Retina (tissue), 1 donor: ENCODE results near the gene PEX3.
A peak's percentile ranks its signal among the peaks of the same experiment; 100 is the strongest.
"Not testable (repeated sequence)": the region's sequence is repeated elsewhere in the genome, so short reads cannot be mapped to it uniquely, and the experiment has no call there.

ENCODE experiments used
- DNase-seq: peaks from one replicate; pipeline ENCODE4 v3.0.0-alpha.2; 2016

PEX3 gene

GRCh38 chr6:143507358-143508145, 56.9 kb downstream of the PEX3 start:
- no peak for DNase-seq

- not testable (repeated sequence) for DNase-seq
Observed at GRCh38 chr6:143510326-143510725, 59.7 kb downstream of the PEX3 start.

- peak; percentile 94 for DNase-seq
Observed at GRCh38 chr6:143510991-143511891, 60.6 kb downstream of the PEX3 start, which contains the start of gene FUCA2. Gene FUCA2 (minus strand): TSS chr6:143511720. CDS start chr6:143511634, 86 bp downstream.

- DNase-seq = no peak
Observed at GRCh38 chr6:143513410-143513809, 62.8 kb downstream of the PEX3 start.

DNA sequence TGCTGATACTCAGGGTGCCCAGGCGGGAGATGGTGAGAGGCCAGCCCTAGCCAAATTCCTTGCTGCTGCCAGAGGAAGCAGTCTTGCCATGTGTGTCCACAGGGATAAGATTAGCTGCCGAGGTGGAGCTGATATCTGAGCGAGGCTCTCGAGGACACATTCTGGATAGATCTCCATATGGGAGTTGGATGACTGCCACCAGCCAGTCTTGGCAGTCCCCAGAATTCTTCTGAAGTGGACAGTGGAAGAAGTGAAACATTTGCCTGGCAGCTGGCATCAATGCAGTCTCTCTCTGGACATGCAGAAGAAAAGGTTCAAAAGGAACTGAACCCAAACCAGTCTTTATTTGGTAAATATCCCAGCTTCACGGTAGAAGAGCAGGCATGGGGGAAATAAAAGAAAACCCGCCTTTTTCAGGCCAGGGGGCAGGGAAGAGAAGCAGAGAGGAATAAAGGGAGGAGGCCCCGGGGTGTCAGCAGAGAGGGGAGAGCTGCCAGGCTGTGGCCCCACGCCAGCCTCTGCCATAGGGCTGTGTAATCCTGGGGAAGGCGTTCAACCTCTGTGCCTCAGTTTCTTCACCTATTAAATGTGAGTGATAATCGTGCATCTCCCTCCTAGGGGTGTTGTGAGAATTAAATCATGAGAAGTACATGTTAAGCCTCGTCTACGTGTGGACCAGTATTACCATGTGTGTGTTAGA, 64.6 kb downstream of the PEX3 start:
- no peak for DNase-seq

GRCh38 chr6:143515766-143516355, 65.3 kb downstream of the PEX3 start:
- no peak for DNase-seq

DNA sequence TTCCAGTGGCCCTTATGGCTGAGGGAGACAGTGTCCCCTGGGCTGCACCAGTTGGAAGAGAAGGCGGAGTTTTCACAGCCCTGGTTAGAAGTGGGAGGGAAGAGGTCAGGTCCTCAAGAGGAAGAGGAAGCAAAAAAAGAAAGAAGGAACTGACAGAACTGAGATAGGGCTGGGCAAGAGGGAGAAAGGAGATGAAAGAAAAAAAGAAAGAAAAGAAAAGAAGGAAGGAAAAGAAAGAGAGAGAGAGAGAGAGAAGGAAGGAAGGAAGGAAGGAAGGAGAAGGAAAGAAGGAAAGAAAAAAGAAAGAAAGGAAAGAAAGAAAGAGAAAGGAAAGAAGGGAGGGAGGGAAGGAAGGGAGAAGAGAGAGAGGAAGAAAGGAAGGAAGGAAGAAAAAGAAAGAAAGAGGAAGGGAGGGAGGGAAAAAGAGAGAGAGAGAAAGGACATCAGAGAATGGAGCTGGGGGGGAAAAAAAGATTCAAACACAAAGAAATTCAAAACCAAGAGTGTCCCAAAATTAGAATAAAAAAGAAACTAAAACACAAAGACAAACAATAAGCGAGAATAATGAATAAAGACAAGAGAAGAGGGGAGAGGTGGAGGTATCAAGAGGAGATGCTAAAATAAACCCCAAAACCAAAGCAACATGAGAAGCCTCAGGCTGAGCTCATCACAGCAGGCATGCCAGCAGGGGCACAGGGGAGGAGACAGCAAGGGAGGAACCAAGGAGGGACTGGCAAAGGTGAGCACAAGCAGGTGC, 66.3 kb downstream of the PEX3 start:
- no peak for DNase-seq

DNA sequence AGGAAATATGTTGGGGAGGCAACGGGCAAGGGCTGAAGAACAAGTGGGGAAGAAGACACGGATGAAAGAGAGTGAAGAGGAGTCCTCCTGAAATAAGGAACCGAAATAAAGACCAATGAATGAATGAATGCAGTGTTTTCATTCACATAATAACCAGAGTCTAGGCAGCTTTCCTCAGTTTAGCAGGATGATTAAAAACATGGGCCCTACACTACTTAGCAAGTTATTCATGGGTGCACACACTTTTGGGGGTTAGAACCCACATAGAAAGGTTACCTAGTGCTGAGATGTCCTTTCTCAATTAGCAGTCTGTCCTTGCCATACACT, 66.8 kb downstream of the PEX3 start:
- DNase-seq = no peak

DNA sequence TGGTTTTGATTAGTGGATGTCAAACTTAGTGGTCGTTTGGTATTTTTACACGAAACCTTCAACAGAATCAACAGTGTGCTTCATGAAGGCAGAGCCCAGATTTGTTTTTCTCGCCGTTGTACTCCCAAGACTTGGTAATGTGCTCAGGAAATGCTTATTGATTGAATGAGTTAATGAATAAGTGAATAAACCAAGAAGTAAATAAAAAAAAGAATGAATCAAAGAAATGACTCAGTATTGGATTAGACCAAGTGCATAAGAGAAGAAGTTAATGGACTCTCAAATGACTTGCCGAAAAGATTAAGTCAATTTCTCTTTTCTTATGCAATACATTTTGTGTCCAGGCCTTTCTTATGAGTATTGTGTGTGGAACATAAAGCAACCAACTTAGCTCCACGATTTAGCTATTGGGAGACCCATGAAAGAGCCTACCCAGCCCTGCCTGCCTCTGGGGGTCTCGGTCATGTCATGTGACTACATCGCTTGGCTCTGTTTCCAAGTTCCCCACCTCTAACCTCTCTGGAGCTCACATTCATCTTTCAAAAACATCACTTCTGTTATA, 71.5 kb downstream of the PEX3 start:
- no peak for DNase-seq

DNA sequence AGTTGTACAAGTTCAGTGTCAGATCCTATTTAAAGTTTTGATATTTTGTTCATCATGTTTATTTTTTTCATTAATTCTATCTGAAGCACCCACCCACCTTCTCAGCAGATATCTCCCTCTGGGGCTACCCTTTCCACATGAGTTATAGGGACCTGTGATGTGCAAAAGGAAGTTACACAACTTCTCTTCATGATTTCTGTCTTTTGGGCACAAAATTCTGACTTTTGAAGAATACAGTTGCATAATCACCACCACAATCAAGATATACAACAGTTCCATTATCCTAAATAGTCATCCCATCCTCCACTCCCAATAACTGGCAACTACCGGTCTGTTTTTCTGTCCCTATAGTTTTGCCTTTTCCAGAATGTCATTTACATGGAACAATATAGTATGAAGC, 74.8 kb downstream of the PEX3 start:
- DNase-seq = no peak

DNA sequence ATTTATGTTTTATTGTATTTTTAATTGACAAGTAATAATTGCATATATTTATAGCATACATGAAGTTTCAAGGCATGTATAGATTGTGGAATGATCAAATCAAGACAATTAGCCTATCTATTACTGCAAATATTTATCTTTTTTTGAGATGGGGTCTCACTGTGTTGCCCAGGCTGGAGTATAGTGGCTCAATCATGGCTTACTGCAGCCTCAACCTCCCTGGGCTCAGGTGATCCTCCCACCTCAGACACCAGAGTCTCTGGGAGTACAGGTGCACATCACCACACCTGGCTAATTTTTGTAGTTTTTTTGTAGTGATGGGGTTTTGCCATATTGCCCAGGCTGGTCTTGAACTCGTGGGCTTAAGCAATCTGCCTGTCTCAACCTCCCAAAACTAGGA, 77.1 kb downstream of the PEX3 start:
- DNase-seq = no peak

DNA sequence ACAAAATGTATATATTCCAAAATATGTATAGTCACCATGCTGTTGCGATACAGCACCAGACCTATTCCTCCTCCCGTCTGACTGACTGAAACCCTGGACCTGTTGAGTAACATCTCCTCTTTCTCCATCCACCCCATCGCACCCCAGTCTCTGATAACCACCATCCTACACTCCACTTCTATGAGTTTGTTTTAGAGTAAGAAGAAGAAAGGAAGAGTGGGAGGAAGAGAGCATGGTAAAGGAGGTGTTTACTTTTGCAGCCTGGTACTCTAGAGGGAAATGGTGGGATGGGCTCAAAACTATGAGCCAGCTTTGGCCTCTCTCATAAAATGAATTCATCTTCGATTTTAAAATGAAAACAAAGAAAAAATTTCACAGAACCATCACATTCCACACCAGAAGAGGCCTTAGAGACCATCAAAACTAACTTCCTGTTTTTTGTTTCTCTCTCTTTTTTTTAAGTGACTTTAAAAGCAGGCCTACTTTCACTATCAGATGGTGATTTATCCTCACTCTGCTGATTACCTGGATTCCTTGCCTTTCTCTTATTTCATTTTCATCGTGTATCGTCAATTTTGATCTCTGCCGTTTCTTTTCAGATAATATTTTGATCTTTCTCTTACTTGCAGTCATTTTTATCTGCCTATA, 77.7 kb downstream of the PEX3 start:
- DNase-seq = no peak

DNA sequence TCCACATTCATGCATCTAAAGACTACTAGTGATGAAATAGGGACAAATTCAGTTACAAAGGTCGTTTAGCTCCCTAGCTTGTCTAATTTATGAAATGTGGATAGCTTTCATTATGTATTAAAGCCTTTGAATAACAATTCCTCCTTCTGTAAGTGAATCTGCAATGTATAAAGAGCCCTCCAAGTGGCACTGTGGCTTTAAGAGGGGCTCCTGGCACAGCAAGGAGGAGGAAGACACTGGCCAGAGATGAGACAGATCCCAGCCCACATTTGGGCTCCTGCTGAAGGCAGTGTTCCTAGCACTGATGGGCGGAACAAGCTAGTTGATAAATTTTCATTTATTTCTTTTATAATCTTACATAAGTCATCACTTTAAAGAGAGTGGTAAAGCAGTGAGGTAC, 78.5 kb downstream of the PEX3 start:
- no peak for DNase-seq

- no peak for DNase-seq
Observed at GRCh38 chr6:143531720-143532499, 81.3 kb downstream of the PEX3 start.

DNA sequence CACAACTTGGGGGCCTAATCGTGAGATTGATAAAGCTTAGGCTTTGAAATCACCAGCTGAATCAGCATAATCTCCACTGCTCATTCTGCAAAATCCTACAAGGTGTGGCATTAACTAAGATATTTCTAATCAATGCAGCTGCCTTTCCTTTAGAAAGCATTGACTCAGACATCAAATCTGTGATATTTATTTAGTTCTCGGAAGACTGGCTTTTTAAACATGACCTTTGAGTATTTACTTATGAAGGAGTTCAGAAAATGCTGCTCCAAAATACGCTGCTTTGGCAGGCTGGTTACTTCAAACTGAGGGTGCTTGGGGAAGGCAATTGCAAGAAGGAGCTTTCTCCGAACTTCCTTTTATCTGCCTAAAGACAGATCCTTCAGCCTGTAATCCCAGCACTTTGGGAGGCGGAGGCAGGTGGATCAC, 84.6 kb downstream of the PEX3 start:
- DNase-seq = no peak

- DNase-seq = peak; percentile 73
Observed at GRCh38 chr6:143536461-143536865, 85.9 kb downstream of the PEX3 start.

GRCh38 chr6:143536866-143537691, 86.5 kb downstream of the PEX3 start:
- peak; percentile 80 for DNase-seq

- no peak for DNase-seq
Observed at GRCh38 chr6:143538374-143538773, 87.8 kb downstream of the PEX3 start.

DNA sequence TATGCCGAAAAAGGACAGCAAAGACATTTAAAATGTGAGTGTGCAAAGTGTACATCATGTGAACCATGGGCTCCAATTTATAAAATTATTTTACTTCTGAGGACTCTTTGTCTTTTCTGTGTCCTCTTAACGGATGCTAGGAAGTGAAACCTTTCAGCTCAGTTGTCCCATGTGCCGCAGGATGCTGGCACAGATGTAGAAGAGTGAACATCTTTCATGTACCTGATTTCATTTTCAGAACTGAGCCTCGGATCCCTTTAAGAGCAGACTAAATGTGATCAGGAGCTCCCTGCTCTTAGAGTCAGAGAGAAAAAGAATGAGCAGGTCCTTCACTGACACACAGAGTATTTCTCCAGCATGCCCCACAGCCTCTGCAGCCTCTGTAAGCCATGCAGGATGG, 88.5 kb downstream of the PEX3 start:
- no peak for DNase-seq

GRCh38 chr6:143539734-143540133, 89.1 kb downstream of the PEX3 start:
- no peak for DNase-seq
